GM19395 (cell line): ENCODE measurements around the gene ENG.
"Not testable (repeated sequence)": the region's sequence is repeated elsewhere in the genome, so short reads cannot be mapped to it uniquely, and the experiment has no call there.

Experiments used
- ATAC-seq: cut with Tn5 transposase; IDR thresholded peaks from one replicate; pipeline ENCODE4 v1.9.1; 2021; ENCODE audit warnings: mild to moderate bottlenecking, moderate library complexity; ENCODE audit not compliant: unreplicated experiment

Gene ENG

GRCh38 chr9:127846443-127847177 is 7.8 kb downstream of the ENG start:
- ATAC-seq, result no peak

- not testable (repeated sequence) for ATAC-seq
Measured at GRCh38 chr9:127845619-127846018, 8.8 kb downstream of the ENG start.

- ATAC-seq, result no peak
Measured at GRCh38 chr9:127844821-127845359, 9.6 kb downstream of the ENG start.

DNA sequence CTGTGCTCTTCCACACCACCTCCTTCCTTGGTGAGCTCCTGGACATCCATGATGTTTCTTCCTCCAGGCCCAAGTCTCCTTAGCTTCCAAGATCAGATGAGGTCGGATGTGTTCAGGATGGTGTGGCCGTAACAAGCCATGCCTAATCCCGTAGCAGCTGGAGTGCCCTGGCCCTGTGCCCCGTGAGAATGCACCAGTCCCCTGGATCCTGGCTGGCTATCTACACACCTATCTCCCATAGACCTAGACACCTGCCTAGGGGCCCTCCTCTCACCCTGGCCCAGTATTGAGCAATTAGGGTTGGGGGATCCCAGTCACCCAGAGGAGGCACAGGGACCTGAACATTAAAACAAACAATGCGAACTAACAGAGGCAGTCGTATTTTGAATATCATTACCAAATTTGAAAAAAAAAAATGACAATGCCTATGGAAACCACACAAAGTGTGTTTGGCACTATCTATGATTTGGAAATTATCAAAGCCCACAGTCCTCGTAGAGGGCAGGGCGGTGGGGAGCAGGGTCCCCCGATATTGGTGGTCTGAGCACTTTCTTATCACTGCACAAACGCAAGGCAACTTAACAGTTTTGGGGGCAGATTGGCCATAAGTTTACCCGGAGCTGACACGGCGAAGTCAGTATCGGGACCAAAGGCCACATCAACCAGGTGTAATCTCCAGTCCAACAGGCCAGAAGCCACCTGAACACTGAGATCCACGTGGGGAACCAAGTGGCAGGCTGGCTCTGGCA is 13.2 kb downstream of the ENG start:
- no peak for ATAC-seq

- ATAC-seq, result no peak
Measured at GRCh38 chr9:127838375-127839078, 15.9 kb downstream of the ENG start.

- no peak for ATAC-seq
Measured at GRCh38 chr9:127837346-127837745, 17.1 kb downstream of the ENG start.

- not testable (repeated sequence) for ATAC-seq
Measured at GRCh38 chr9:127836561-127836960, 17.9 kb downstream of the ENG start.

GRCh38 chr9:127835991-127836516 is 18.4 kb downstream of the ENG start:
- ATAC-seq, result no peak

GRCh38 chr9:127833555-127833954 is 20.9 kb downstream of the ENG start:
- ATAC-seq, result no peak

DNA sequence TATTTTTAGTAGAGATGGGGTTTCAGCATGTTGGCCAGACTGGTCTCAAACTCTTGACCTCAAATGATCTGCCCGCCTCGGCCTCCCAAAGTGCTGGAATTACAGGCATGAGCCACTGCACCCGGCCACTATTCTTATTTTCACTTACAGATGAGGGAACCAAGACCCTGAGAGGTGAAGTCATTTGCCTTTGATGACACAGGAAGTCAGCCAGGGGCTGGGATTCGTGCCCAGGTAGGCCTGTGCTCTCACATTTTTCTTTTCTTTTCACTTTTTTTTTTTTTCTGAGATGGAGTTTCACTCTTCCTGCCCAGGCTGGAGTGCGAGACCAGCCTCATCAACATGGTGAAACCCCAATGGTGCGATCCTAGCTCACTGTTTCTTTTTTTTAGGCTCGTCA is 22.2 kb downstream of the ENG start:
- no peak for ATAC-seq

DNA sequence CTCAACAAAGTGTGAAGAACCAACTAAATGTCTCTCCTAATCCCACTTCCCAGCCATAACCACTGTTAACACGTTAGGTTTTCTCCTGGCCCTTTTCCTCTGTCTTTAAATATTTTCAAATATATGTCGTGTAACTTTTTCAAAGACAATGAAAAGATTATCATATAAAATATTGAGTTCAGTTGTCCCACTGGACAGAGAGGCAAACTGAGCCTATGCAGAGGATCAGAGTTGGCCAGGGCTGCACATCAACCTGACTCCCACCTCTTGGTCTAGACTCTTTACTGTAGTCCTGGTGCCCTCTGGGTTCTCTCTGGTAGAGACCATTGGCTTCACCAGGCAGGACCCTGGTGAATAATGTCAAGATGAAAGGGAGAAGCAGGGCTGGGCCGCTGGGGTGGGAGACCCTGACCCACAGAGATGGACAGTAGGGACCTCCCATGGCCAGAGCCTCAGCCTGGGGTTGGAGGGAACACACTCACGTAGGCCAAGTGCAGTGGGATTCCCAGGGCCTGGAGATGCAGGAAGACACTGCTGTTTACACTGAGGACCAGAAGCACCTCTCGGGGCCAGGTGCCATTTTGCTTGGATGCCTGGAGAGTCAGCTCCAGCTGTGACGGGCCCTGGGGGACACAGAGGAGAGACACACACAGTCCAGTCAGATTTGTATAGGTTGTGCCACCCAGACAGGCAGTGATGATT is 25.1 kb downstream of the ENG start:
- no peak for ATAC-seq

DNA sequence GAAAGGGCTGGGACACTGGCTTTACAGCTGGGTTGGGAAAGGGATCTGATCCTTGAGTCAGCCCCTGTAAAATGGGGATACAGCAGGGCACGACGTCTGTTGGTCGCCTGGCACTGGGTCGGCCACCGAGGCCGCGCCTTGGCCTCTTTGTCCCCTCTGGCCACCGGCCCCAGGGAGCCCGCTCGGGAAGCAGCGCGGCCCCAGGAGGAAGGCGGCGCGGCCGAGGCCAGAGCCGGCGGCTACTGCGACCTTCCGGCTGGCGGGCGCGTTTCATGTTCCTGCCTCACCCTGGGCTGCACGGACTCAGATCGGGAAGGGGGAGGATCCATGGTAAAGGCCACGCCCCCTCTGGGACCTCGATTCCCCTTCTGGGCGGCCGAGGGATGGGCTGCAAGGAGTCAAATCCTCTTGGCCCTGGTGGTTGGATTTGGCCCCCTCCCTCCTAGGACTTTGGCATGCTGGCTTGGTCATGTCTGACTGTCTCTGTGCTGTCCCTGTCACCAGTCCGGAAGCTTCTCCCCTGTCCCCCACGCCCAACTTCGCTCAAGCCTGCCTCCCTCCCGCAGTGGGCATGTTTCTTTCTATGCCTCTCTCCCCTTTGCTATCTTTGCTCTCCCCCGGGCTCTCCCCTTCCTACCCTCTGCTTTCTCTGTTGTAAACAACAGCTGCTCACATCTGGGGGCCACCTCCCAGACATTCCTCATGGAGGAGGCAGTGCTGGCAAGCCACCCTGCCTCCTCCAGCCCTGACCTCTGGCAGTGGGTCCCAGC is 26.0 kb downstream of the ENG start:
- no peak for ATAC-seq

GRCh38 chr9:127826253-127826913 is 28.1 kb downstream of the ENG start:
- no peak for ATAC-seq

- ATAC-seq, result no peak
Measured at GRCh38 chr9:127825319-127826051, 29.0 kb downstream of the ENG start.

DNA sequence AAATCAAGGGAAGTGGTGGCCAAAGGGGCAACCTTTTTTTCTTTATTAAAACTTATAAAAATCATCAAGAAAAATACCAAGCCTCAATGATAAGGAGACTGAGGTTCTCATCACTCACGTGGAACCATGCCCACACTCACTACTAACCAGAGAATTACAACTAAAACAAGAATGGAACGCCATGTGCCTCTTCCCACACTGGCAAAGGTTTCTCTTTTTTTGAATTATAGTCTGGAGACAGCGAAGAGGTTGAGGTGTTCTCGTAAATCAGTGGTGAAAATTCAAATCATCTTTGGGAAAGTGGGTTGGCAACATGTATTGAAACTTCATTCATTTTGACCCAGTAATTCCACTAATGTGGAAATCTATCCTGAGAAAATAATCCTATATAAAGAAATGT is 32.4 kb downstream of the ENG start:
- no peak for ATAC-seq

DNA sequence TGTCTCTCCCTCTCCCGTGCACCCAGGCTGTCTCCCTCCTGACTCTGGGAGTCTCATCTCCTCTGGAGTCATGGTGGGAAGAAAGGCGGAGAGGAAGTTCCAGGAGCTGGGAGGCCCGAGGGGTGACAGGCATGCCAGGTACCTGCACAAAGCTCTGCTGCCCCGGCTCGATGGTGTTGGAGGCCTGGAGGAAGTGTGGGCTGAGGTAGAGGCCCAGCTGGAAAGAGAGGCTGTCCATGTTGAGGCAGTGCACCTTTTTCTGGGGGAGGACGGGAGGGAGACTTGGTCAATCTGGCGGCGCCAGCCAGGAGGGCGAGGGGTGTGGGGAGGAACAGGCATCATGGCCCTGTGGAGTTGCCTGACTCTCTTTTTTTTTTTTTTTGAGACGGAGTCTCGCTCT is 35.9 kb downstream of the ENG start:
- no peak for ATAC-seq

- no peak for ATAC-seq
Measured at GRCh38 chr9:127817881-127818434, 36.5 kb downstream of the ENG start.

GRCh38 chr9:127816728-127817127 is 37.7 kb downstream of the ENG start:
- no peak for ATAC-seq

GRCh38 chr9:127816362-127816725 is 38.1 kb downstream of the ENG start:
- ATAC-seq, result no peak
